Hepatocyte (in vitro differentiated cells): ENCODE measurements around the gene CPEB4. TPM values are rescaled to one million over a fixed set of nuclear protein-coding genes. Genes with fewer than 3 reads are reported as not detected.

Source experiments
- DNase-seq: peaks from one replicate; pipeline ENCODE4 v3.0.0-alpha.2; 2016; ENCODE audit warnings: low spot score
- H2AFZ ChIP-seq: fragments of 200-600 bp; sonication (generic); 2 replicates; pipeline ENCODE4 v1.6.0; 2016; ENCODE audit warnings: antibody characterized with exemption, mild to moderate bottlenecking
- H3K27ac ChIP-seq: fragments of 200-600 bp; sonication (generic); 2 replicates; pipeline ENCODE4 v1.5.1; 2016; ENCODE audit warnings: mild to moderate bottlenecking
- H3K27me3 ChIP-seq: fragments of 200-600 bp; sonication (generic); 2 replicates; pipeline ENCODE4 v1.6.1; 2016
- H3K36me3 ChIP-seq: fragments of 200-600 bp; sonication (generic); replicated peaks from 2 replicates; pipeline ENCODE4 v1.5.1; 2016; ENCODE audit warnings: low read depth; ENCODE audit not compliant: insufficient read depth
- H3K4me1 ChIP-seq: fragments of 200-600 bp; sonication (generic); 2 replicates; pipeline ENCODE4 v1.5.1; 2016; ENCODE audit warnings: mild to moderate bottlenecking, moderate library complexity; ENCODE audit not compliant: insufficient read depth
- H3K4me2 ChIP-seq: fragments of 200-600 bp; sonication (generic); 2 replicates; pipeline ENCODE4 v1.6.0; 2016
- H3K4me3 ChIP-seq: fragments of 200-600 bp; sonication (generic); 2 replicates; pipeline ENCODE4 v1.5.1; 2016; ENCODE audit warnings: mild to moderate bottlenecking
- H3K79me2 ChIP-seq: fragments of 200-600 bp; sonication (generic); 2 replicates; pipeline ENCODE4 v1.6.0; 2017; ENCODE audit warnings: mild to moderate bottlenecking
- H3K9me2 ChIP-seq: fragments of 200-600 bp; sonication (generic); replicated peaks from 2 replicates; pipeline ENCODE4 v1.6.0; 2017; ENCODE audit warnings: mild to moderate bottlenecking; ENCODE audit not compliant: insufficient read depth
- H3K9me3 ChIP-seq: fragments of 200-600 bp; sonication (generic); 2 replicates; pipeline ENCODE4 v1.5.1; 2016; ENCODE audit warnings: low read depth, mild to moderate bottlenecking
- H4K20me1 ChIP-seq: fragments of 200-600 bp; sonication (generic); 2 replicates; pipeline ENCODE4 v1.6.0; 2016; ENCODE audit warnings: mild to moderate bottlenecking; ENCODE audit not compliant: insufficient read depth, poor library complexity, severe bottlenecking
- CTCF ChIP-seq: fragments of 200-600 bp; sonication (generic); IDR thresholded peaks from 2 replicates; pipeline ENCODE4 v1.5.1; 2016; ENCODE audit warnings: antibody characterized with exemption, mild to moderate bottlenecking; ENCODE audit not compliant: poor library complexity
- EZH2 ChIP-seq: fragments of 200-600 bp; sonication (generic); IDR thresholded peaks from 2 replicates; pipeline ENCODE4 v1.6.1; 2016; ENCODE audit warnings: antibody characterized with exemption, mild to moderate bottlenecking, borderline replicate concordance
- EZH2phosphoT487 ChIP-seq: fragments of 200-600 bp; sonication (generic); IDR thresholded peaks from one replicate; pipeline ENCODE4 v1.6.1; 2018; ENCODE audit warnings: antibody characterized with exemption, mild to moderate bottlenecking, low read depth, moderate library complexity; ENCODE audit not compliant: unreplicated experiment, severe bottlenecking
- WGBS: methylation state at CpG from one replicate; pipeline ENCODE4 v1.1.6; 2016; ENCODE audit warnings: low lambda C conversion rate; ENCODE audit errors: missing lambda C conversion rate; 5-methylcytosine and 5-hydroxymethylcytosine counted together
- polyA plus RNA-seq: library from polyadenylated mRNA; unstranded; fragments of >200 nt; fragmentation: Nextera tagmentation; extraction: Ambion mirVana; gene quantifications from 2 replicates; pipeline ENCODE4 v1.2.1, GENCODE V29; 2016
- total RNA-seq: library from RNA; depleted of rRNA; stranded (reverse); fragments of >200 nt; gene quantifications from 2 replicates; pipeline ENCODE4 v1.2.3, GENCODE V29; 2014

CPEB4 gene
- total and polyA plus RNA-seq, 2 experiments from 2014 or later = 13.3 to 49.2 TPM

GRCh38 chr5:173971681-173972345 is 83.7 kb downstream of the CPEB4 start:
- H3K27me3 ChIP-seq = no peaks in the 10 kb centered on the region
- H3K9me2 ChIP-seq = no peaks in the 10 kb centered on the region
- H2AFZ ChIP-seq = no peak overlapping the region
- peaks cover 27% of the 10 kb centered on the region for H3K4me1 ChIP-seq
- no peak overlapping the region for H3K4me2 ChIP-seq
- whole genome bisulfite sequencing = 95% methylated on average over 5 of the region's 5 CpGs
- TF ChIP-seq EZH2 (no peak), CTCF (no peak), EZH2phosphoT487 (no peak)
- H3K27ac ChIP-seq = no peak overlapping the region
- no peaks in the 10 kb centered on the region for H3K79me2 ChIP-seq
- DNase-seq = no peak
- no peaks in the 10 kb centered on the region for H3K36me3 ChIP-seq
- no peak overlapping the region for H3K4me3 ChIP-seq
- no peaks in the 10 kb centered on the region for H3K9me3 ChIP-seq
- no peaks in the 10 kb centered on the region for H4K20me1 ChIP-seq

GRCh38 chr5:173972607-173972924 is 84.4 kb downstream of the CPEB4 start:
- H3K9me3 ChIP-seq = no peaks in the 10 kb centered on the region
- H3K36me3 ChIP-seq = no peaks in the 10 kb centered on the region
- no peaks in the 10 kb centered on the region for H3K27me3 ChIP-seq
- peak overlapping the region; percentile 79 for H3K4me2 ChIP-seq
- peak overlapping the region; percentile 26 for H3K27ac ChIP-seq
- peak overlapping the region; percentile 54 for H2AFZ ChIP-seq
- no peaks in the 10 kb centered on the region for H4K20me1 ChIP-seq
- no peaks in the 10 kb centered on the region for H3K79me2 ChIP-seq
- H3K9me2 ChIP-seq = no peaks in the 10 kb centered on the region
- 67% methylated on average over 6 of the region's 6 CpGs for WGBS
- H3K4me1 ChIP-seq = peaks cover 27% of the 10 kb centered on the region
- no peak for DNase-seq
- no peak overlapping the region for H3K4me3 ChIP-seq
- TF ChIP-seq CTCF (no peak), EZH2 (no peak), EZH2phosphoT487 (no peak)

- Histone ChIP-seq H3K79me2 (no peaks in the 10 kb centered on the region), H3K36me3 (no peaks in the 10 kb centered on the region), H3K4me2 (peak overlapping the region; percentile 79), H3K4me3 (peak overlapping the region; percentile 25), H3K9me2 (no peaks in the 10 kb centered on the region), H3K4me1 (peaks cover 27% of the 10 kb centered on the region), H4K20me1 (no peaks in the 10 kb centered on the region), H3K27ac (peak overlapping the region; percentile 74), H2AFZ (peak overlapping the region; percentile 54), H3K9me3 (no peaks in the 10 kb centered on the region), H3K27me3 (no peaks in the 10 kb centered on the region)
- peak; percentile 92 for DNase-seq
- TF ChIP-seq EZH2 = no peak
- TF ChIP-seq CTCF = peak; percentile 96
- 17% methylated on average over 29 of the region's 30 CpGs for WGBS
Measured at GRCh38 chr5:173972925-173973615, 84.9 kb downstream of the CPEB4 start.
